Osteoblast (primary cell): Measurements from ENCODE around the gene DMBX1. TPM values are rescaled to one million over a fixed set of nuclear protein-coding genes. Genes with fewer than 3 reads are reported as not detected.
A peak's percentile ranks its signal among the peaks of the same experiment; 100 is the strongest.

Source experiments
- DNase-seq: peaks from one replicate; pipeline ENCODE4 v3.0.0; 2011; ENCODE audit warnings: low spot score, mixed read lengths; ENCODE audit not compliant: insufficient read length; ENCODE audit errors: missing footprints
- H2AFZ ChIP-seq: 2 replicates; pipeline ENCODE4 v1.6.0; 2011; ENCODE audit warnings: mild to moderate bottlenecking, low read length
- H3K27ac ChIP-seq: 2 replicates; pipeline ENCODE4 v1.5.1; 2011; ENCODE audit warnings: mild to moderate bottlenecking, low read depth, low read length, moderate library complexity
- H3K27me3 ChIP-seq: 2 replicates; pipeline ENCODE4 v1.6.0; 2012; ENCODE audit warnings: mild to moderate bottlenecking, control low read depth, inconsistent platforms, low read length, moderate library complexity; ENCODE audit not compliant: insufficient read depth
- H3K36me3 ChIP-seq: 2 replicates; pipeline ENCODE4 v1.5.1; 2011; ENCODE audit warnings: mild to moderate bottlenecking, low read length, control low read depth, moderate library complexity; ENCODE audit not compliant: insufficient read depth
- H3K4me1 ChIP-seq: 2 replicates; pipeline ENCODE4 v1.5.1; 2011; ENCODE audit warnings: mild to moderate bottlenecking, low read length, control low read depth, moderate library complexity; ENCODE audit not compliant: insufficient read depth
- H3K4me2 ChIP-seq: 2 replicates; pipeline ENCODE4 v1.6.0; 2011; ENCODE audit warnings: mild to moderate bottlenecking, low read length; ENCODE audit not compliant: insufficient read depth
- H3K4me3 ChIP-seq: fragments of 200-600 bp; sonication (generic); 3 replicates; pipeline ENCODE4 v1.5.1; 2012; ENCODE audit warnings: mild to moderate bottlenecking, low read length, inconsistent platforms; ENCODE audit not compliant: insufficient read depth
- H3K79me2 ChIP-seq: 2 replicates; pipeline ENCODE4 v1.6.0; 2012; ENCODE audit warnings: mild to moderate bottlenecking, low read length, control low read depth, inconsistent platforms; ENCODE audit not compliant: insufficient read depth
- H3K9me3 ChIP-seq: 2 replicates; pipeline ENCODE4 v1.5.1; 2011; ENCODE audit warnings: low read depth, low read length, control low read depth
- H4K20me1 ChIP-seq: 2 replicates; pipeline ENCODE4 v1.6.0; 2012; ENCODE audit warnings: mild to moderate bottlenecking, low read length, control low read depth; ENCODE audit not compliant: insufficient read depth
- CTCF ChIP-seq: IDR thresholded peaks from 2 replicates; pipeline ENCODE4 v1.5.1; 2011; ENCODE audit warnings: mild to moderate bottlenecking, low read depth, low read length, moderate library complexity; ENCODE audit errors: extremely low read depth
- total RNA-seq: library from RNA; depleted of rRNA; stranded (reverse); fragments of >200 nt; gene quantifications from 2 replicates; pipeline ENCODE4 v1.2.3, GENCODE V29; 2012

The DMBX1 gene
- total RNA-seq, 1 donor, result not detected

- Histone ChIP-seq H3K36me3 (no peaks in the 10 kb centered on the region), H2AFZ (no peak overlapping the region), H3K4me3 (no peak overlapping the region), H3K4me2 (no peak overlapping the region), H3K27ac (no peak overlapping the region), H3K4me1 (no peaks in the 10 kb centered on the region), H3K79me2 (no peaks in the 10 kb centered on the region), H3K27me3 (peaks cover 30% of the 10 kb centered on the region), H4K20me1 (no peaks in the 10 kb centered on the region), H3K9me3 (no peaks in the 10 kb centered on the region)
- TF ChIP-seq CTCF, result no peak
- DNase-seq, result no peak
These were observed 30.3 kb upstream of the DMBX1 start for GRCh38 chr1:46459315-46459714.

DNA sequence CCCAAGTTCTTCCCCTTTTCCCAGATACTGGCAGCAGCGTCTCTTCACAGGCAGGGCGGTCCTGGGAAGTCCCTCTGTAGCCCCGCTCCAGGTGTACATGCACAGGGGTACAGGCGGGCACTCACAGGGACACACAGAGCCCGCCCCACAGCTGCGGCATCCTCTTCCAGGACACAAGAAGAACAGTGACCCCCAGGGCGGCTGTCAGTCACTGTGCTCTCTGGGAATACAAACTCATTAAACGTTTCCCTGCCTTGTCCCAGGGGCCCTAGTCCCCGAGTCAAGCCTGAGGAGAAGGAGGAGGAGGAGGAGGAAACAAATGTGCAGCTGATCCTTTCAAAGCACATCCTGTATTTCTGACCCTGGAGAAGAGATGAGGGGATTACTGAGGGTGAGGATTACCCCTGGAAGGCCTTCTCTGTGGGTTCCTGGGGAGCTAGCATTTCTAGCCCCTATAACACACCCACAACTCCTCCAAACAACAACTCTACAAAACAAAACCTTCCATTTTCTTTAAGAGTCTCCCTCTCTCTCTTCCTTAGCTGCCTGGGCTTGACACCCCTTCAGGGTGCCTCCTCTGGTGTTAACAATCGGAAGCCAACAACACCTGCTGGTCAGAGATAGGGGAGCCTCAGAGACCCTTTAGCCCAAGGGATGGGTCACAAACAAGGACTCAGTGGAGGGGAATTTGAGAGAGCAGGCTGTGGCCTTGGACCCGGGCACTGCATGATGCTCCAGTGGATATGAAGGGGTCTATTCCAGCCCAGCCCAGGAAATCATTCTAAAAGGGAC lies 28.4 kb upstream of the DMBX1 start:
- no peaks in the 10 kb centered on the region for H3K79me2 ChIP-seq
- H3K27ac ChIP-seq, result no peak overlapping the region
- peak; percentile 60 for DNase-seq
- no peaks in the 10 kb centered on the region for H4K20me1 ChIP-seq
- no peak overlapping the region for H3K4me3 ChIP-seq
- H3K27me3 ChIP-seq, result peaks cover 36% of the 10 kb centered on the region
- no peaks in the 10 kb centered on the region for H3K4me1 ChIP-seq
- H3K36me3 ChIP-seq, result no peaks in the 10 kb centered on the region
- H3K4me2 ChIP-seq, result no peak overlapping the region
- H2AFZ ChIP-seq, result no peak overlapping the region
- no peak for TF ChIP-seq CTCF
- no peaks in the 10 kb centered on the region for H3K9me3 ChIP-seq

GRCh38 chr1:46461809-46462448 lies 27.7 kb upstream of the DMBX1 start:
- Histone ChIP-seq H3K79me2 (no peaks in the 10 kb centered on the region), H3K4me3 (no peak overlapping the region), H3K36me3 (no peaks in the 10 kb centered on the region), H3K27ac (no peak overlapping the region), H3K27me3 (peaks cover 41% of the 10 kb centered on the region), H4K20me1 (no peaks in the 10 kb centered on the region), H3K4me1 (no peaks in the 10 kb centered on the region), H3K4me2 (no peak overlapping the region), H3K9me3 (no peaks in the 10 kb centered on the region), H2AFZ (no peak overlapping the region)
- peak; percentile 69 for DNase-seq
- TF ChIP-seq CTCF, result no peak

- TF ChIP-seq CTCF, result no peak
- Histone ChIP-seq H4K20me1 (no peaks in the 10 kb centered on the region), H3K27me3 (peaks cover 49% of the 10 kb centered on the region), H3K36me3 (no peaks in the 10 kb centered on the region), H3K4me1 (no peaks in the 10 kb centered on the region), H3K79me2 (no peaks in the 10 kb centered on the region), H3K27ac (no peak overlapping the region), H3K4me2 (no peak overlapping the region), H3K4me3 (no peak overlapping the region), H2AFZ (no peak overlapping the region), H3K9me3 (no peaks in the 10 kb centered on the region)
- no peak for DNase-seq
These were observed 25.6 kb upstream of the DMBX1 start for GRCh38 chr1:46464013-46464548.
